HepG2 (cell line): ENCODE measurements around the gene ANK3.

Source experiments
- GATAD1 ChIP-seq: IDR thresholded peaks from 2 replicates; pipeline ENCODE4 v1.6.1; 2016; ENCODE audit warnings: missing genetic modification reagents, missing compliant biosample characterization
- RFX5 ChIP-seq: IDR thresholded peaks from 2 replicates; pipeline ENCODE4 v1.6.1; 2011; ENCODE audit warnings: low read depth, low read length, improper control_type of control experiment
- TARDBP ChIP-seq: sonication (generic); formaldehyde crosslinking; IDR thresholded peaks from 2 replicates; pipeline ENCODE4 v1.8.0; 2022; ENCODE audit warnings: mild to moderate bottlenecking, missing genetic modification reagents
- ZNF746 ChIP-seq: sonication (generic); formaldehyde crosslinking; IDR thresholded peaks from 2 replicates; pipeline ENCODE4 v1.8.0; 2022; ENCODE audit warnings: mild to moderate bottlenecking, missing genetic modification reagents
- TF ChIP-seq, protein P1 (sequence below): sonication (generic); formaldehyde crosslinking; IDR thresholded peaks from 2 replicates; pipeline ENCODE4 v1.5.0; 2020; ENCODE audit warnings: mild to moderate bottlenecking, missing genetic modification reagents, moderate library complexity

DNA sequence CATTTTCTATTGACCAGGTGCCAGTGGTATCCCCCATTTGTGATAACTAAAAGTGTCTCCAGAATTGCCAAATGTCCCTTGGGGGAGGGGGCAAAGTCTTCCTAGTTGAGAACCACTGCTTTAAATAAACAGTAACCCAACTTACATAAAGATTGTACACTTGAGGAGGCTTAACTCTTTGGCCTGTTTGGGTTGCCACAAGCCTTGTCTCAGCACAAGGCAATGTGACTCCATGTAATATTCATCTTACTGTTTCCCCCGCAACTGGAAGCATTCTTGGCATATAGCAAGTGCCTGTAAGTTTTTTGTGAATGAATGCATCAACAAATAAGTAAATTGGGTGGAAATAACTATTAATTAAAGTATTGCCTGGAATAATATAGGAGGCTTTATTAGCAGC is 108.3 kb downstream of the ANK3 start:
- TF ChIP-seq RFX5 (no peak), ZNF746 (CRISPR knock-in tag) (no peak), TARDBP (CRISPR knock-in tag) (no peak), GATAD1 (CRISPR knock-in tag) (no peak)
- TF ChIP-seq, protein P1, sequence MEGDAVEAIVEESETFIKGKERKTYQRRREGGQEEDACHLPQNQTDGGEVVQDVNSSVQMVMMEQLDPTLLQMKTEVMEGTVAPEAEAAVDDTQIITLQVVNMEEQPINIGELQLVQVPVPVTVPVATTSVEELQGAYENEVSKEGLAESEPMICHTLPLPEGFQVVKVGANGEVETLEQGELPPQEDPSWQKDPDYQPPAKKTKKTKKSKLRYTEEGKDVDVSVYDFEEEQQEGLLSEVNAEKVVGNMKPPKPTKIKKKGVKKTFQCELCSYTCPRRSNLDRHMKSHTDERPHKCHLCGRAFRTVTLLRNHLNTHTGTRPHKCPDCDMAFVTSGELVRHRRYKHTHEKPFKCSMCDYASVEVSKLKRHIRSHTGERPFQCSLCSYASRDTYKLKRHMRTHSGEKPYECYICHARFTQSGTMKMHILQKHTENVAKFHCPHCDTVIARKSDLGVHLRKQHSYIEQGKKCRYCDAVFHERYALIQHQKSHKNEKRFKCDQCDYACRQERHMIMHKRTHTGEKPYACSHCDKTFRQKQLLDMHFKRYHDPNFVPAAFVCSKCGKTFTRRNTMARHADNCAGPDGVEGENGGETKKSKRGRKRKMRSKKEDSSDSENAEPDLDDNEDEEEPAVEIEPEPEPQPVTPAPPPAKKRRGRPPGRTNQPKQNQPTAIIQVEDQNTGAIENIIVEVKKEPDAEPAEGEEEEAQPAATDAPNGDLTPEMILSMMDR (CRISPR knock-in tag), result no peak
